Gastrocnemius medialis (tissue), 4 donors: ENCODE measurements around the gene ERCC1.

Experiments used
- POLR2A ChIP-seq, 2 donors: fragments of 450-650 bp; IDR thresholded peaks; one replicate each; pipeline ENCODE4 v1.6.1; 2017; ENCODE audit warnings: antibody characterized with exemption in 2 of 2, mild to moderate bottlenecking in 2 of 2, moderate library complexity in 2 of 2
- TF ChIP-seq, protein P1 (sequence below), 5 experiments: fragments of 450-650 bp in 3 of 5; fragments of 200-600 bp in 2 of 5; sonication (generic) in 2 of 5; IDR thresholded peaks in 4 of 5; conservative IDR thresholded peaks in 1 of 5; 1 replicate in 4 of 5; 2 replicates in 1 of 5; pipeline ENCODE4 v1.5.1; 2016 to 2019; ENCODE audit warnings: antibody characterized with exemption in 5 of 5, mild to moderate bottlenecking in 3 of 5, moderate library complexity in 3 of 5

DNA sequence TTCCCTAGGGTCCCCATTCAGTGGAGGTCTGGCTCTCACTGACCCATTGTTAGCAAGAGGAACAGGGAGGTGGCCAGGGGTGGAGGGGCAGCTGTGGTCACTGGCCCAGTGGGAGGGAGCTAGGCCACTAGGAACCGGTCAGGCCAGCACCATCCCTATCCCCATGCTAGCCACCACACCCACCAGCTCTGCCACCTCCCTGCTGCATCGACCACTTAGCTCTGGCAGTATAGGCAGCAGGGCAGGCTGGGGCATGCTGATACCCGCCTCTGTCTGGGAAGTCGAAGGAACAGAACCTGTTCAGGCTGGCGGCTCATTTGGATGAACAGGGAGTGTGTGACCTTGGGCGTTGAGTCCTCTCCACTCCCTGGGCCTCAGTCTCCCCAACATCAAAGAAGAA lies 23.5 kb downstream of the ERCC1 start:
- TF ChIP-seq, protein P1, sequence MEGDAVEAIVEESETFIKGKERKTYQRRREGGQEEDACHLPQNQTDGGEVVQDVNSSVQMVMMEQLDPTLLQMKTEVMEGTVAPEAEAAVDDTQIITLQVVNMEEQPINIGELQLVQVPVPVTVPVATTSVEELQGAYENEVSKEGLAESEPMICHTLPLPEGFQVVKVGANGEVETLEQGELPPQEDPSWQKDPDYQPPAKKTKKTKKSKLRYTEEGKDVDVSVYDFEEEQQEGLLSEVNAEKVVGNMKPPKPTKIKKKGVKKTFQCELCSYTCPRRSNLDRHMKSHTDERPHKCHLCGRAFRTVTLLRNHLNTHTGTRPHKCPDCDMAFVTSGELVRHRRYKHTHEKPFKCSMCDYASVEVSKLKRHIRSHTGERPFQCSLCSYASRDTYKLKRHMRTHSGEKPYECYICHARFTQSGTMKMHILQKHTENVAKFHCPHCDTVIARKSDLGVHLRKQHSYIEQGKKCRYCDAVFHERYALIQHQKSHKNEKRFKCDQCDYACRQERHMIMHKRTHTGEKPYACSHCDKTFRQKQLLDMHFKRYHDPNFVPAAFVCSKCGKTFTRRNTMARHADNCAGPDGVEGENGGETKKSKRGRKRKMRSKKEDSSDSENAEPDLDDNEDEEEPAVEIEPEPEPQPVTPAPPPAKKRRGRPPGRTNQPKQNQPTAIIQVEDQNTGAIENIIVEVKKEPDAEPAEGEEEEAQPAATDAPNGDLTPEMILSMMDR (IDR thresholded peaks at IDR 0.05 in 4 of 5, conservative IDR thresholded peaks at IDR 0.05 in 1 of 5), result no peak
- TF ChIP-seq POLR2A (IDR thresholded peaks at IDR 0.05), result no peak
